ENCODE results near the gene CRADD.

DNA sequence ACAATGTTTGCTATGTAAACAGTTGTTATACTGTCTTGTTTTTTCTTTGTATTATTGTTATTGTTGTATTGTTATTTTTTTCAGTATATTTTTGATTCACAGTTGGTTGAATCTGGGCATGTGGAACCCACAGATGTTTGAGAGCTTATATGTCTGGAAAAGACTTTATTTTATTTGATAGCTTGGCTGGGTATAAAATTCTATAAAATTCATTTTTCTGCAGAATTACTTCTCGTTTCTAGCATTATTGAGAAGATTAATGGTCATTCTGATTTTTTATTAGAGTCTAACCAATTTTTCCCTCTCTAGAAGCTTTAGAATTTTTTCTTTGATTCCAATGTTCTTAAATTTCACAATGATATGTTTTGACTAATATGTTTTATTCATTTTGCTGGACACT is 188.6 kb downstream of the CRADD start:
- no peak for TF ChIP-seq IKZF3 (tag by site-specific recombination; IDR thresholded peaks at IDR 0.05)
- TF ChIP-seq CTCF (tag by site-specific recombination; IDR thresholded peaks at IDR 0.05) = no peak

Measured in HEK293 (cell line).